Superior temporal gyrus (tissue), 1 donor: ENCODE data around the gene MATCAP1.

ENCODE experiments used
- DNase-seq: peaks from one replicate; pipeline ENCODE4 v3.0.0-alpha.2; 2016; ENCODE audit errors: extremely low spot score

Gene MATCAP1

DNA sequence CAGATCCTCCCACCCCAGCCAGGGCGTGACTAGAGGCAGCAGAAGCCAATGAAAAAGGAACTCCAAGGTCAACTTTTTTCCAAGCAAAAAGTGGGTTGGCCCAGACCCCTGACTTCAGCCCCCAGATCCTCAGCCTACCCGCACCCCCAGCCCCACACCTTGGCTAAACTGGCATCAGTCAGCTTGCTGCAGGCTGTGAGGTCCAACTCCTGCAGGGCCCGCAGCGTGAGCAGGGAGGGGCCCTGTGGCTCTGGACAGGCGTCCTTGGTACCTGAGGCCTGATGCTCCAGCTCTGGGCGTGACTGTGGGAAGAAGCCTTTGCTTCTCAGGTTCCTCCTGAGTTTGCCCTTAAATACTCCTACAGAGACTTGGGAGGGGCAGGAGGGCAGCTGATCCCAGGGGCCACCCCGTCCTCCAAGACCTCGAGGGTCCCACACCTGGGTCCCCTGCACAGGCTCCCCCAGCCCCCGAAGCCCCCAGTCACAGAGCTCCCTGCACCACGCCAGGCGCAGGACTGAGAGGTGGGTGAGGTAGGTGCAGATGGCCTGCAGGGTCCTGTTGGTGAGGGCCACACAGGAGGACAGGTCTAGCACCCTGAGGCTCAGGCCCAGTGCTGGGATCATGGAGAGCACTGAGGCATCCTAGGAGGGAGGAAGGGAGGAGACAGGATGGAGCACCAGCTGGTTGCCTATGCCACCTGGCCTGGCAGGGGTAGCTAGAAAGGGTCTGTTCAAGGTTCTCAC, 24.6 kb upstream of the MATCAP1 start:
- DNase-seq: no peak

DNA sequence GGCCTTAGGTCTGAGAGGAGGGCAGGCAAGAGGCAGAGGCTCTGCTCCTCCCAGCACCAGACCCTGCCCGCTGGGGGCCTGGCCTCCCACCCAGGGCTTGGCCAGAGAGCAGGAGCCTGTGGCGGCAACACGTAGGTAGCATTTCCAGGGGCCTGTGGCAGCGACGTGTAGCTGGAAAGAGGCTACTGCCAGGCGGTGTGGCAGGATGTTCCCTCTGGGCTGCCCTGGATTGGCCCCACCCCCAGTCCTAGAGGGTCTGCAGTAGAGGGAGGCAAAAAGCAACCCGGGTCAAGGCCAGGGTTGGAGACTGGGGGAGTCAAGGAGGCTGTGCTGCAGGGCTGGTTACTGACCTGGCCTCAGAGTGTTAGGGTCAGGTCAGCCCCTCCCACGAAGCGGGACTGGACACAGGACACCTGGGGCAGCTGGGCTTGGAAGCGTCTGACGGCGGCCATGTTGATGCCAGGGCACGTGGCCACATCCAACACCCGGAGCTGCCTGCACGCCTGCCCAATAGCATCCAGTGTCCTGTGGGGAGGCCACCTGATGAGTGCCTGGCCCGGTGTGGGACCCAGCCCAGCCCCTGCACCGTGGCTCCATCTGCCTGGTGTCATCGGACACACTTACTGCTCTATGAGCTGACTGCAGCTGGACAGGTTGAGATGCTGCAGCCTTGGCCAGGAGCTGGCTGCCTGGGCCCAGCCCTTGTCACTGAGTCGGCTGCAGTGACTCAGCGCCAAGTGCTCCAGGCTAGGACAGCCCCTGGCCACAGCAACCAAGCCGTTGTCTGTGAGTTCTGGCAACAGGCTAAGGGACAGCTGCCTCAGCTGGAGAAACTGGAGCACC, 23.7 kb upstream of the MATCAP1 start:
- no peak for DNase-seq

DNA sequence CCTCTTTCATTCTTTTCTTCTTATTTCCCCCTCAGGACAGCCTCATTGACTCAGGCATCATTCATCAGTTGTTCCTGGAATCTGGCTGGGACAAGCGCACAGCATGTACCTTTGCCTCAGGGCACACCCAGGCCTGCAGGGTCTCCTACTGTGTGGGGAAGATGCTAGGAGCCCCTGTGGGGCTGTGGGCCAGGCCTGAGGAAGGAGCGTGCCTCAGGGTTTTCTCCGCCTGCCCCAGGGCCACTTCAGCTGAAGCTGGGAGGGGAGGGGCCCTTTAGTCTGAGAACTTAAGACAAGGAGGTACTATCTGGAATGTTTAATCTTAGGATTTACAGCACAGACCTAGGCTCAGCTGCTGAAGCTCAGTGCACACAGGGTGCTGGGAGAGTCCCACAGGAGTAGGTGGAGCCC, 23.1 kb upstream of the MATCAP1 start:
- no peak for DNase-seq

DNA sequence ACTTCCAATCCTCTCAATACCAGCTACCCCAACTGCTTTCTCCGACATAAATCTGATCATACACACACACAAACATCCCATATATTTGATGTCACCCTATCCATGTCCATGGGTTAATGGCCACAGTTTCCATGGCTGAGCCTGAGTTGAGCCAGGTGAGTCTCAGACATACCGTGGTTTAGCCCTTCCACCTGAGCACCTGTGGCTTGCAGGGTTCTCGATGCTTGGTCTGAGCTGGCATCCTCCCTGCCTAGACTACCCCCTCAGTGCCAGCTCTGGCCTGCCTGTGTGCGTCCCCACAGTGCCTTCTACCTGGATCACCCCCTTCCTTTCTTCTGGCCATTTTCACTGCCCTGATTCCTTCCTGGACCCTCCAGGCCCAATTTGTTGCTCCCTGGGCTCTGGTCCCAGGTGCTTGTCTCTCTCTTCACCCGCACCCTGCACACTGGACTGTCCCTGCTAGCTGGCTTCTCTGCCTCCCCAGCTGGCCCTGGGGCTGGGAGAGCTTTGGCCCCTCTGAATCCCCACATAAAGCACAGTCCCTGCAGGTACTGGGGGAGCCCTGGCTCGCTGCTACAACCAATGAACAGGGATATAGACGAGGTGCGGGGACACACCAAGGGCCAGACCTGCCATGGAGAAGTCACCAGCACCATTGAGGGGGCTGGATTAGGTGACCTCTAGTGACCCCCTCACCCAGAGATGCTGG, 22.5 kb upstream of the MATCAP1 start:
- DNase-seq: no peak

DNA sequence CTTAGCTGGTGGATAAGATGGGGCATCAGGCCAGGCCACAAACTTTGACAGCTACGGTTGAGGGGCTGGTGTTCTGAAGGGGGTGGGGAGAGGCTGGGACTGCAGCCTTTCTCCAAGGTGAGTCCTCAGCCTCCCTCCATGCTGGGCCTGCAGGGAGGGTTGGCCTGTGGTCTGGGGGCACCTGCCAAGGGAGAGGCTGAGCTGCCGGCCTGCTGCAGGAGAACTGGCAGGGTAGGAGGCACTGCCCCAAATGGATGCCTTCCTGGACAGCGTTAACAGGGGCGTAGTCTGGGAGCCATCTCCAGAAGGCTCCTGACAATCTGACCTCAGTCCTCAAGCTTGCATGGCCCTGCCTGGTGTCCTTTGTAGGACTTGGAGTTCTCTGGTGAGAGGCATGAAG, 20.3 kb upstream of the MATCAP1 start:
- DNase-seq: no peak

DNA sequence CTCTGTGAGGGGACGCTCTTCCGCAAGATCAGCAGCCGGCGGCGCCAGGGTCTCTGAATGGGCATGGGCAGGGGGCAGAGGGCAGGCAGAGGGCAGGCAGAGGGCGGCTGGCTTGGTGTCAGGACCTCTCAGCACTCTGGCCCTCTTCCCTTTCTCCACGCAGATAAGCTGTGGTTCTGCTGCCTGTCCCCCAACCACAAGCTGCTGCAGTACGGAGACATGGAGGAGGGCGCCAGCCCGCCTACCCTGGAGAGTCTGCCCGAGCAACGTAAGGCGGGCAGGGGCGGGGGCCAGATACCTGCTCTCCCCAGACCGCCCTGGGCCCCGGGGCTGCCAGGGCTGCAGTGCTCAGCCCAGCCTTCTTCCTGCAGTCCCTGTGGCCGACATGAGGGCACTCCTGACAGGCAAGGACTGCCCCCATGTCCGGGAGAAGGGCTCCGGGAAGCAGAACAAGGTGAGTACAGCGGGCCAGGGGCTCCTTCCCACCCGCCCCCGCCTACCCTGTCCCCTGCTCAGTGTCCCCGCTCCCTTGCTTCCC, 19.3 kb upstream of the MATCAP1 start:
- no peak for DNase-seq

DNA sequence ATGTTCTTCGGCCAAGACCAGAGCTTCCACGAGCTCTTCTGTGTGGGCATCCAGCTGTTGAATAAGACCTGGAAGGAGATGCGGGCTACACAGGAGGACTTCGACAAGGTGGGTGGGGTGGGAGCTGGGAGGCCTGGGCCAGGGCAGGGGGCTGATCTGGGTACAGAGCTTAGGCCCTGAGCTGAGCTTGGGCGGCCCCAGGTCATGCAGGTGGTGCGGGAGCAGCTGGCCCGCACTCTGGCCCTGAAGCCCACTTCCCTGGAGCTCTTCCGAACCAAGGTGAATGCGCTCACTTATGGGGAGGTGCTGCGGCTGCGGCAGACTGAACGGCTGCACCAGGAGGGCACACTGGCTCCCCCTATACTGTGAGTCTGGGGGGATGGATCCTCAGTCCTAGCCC, 18.7 kb upstream of the MATCAP1 start:
- DNase-seq: no peak

DNA sequence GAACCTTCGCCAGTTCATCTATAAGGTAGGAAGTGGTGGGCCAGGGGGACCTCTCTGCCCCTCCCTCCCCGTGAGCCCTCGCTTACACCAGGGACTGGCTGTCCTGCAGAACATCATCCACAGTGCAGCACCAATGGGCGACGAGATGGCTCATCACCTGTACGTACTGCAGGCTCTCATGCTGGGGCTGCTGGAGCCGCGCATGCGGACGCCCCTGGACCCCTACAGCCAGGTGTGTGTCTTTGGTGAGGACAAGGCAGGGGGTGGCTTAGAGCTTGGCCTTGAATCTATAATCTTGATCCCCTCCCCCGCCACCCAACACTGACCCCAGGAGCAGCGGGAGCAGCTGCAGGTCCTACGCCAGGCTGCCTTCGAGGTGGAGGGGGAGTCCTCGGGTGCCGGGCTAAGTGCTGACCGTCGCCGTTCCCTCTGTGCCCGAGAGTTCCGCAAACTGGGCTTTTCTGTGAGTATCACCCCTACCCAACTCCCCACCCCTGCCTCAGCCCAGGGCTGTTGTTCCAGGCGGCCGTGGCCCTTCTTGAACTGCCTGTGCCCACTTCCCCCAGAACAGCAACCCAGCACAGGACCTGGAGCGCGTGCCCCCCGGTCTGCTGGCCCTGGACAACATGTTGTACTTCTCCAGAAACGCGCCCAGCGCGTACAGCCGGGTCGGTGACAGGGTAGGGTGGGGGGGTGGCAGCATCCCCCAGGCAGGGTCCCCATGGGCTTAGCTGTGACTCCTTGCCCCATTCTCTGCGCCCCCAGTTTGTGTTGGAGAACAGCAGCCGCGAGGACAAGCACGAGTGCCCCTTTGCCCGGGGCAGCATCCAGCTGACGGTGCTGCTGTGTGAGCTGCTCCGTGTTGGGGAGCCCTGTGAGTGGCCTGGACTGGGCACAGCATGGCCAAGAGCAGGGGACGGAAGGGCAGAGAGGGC, 17.9 kb upstream of the MATCAP1 start:
- DNase-seq: no peak

DNA sequence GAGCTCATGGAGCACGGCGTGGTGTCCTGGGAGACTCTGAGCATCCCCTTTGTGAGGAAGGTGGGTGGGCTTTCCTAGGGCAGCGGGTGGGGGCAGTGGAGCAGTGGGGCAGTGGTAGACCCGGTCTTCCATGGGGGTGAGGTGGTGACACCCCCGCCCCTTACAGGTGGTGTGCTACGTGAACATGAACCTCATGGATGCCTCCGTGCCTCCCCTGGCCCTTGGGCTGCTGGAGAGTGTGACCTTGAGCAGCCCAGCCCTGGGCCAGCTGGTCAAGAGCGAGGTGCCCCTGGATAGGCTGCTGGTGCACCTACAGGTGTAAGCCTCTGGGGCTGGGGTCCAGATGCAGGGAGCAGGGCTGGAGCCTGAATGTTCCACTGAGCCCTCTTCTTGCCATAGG, 16.7 kb upstream of the MATCAP1 start:
- DNase-seq: no peak

DNA sequence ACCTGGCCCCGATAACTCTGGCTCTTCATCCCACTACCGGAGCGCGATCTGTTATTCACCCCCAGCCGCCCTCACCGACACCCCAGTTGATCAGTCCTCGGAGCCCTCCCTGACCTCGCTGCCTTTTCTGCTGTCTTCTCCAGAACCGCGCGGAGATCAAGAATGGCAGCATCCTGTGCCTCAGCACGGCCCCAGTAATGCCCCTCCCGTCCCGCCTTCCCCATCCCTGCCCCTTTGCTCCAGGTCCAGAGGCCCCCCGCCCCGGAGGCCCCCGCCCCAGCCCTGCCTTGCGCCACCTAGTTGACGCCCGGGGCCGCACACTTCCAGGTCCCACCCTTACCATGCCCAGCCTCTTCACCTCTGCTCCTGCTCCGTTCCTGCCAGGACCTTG, 16.0 kb upstream of the MATCAP1 start:
- no peak for DNase-seq

DNA sequence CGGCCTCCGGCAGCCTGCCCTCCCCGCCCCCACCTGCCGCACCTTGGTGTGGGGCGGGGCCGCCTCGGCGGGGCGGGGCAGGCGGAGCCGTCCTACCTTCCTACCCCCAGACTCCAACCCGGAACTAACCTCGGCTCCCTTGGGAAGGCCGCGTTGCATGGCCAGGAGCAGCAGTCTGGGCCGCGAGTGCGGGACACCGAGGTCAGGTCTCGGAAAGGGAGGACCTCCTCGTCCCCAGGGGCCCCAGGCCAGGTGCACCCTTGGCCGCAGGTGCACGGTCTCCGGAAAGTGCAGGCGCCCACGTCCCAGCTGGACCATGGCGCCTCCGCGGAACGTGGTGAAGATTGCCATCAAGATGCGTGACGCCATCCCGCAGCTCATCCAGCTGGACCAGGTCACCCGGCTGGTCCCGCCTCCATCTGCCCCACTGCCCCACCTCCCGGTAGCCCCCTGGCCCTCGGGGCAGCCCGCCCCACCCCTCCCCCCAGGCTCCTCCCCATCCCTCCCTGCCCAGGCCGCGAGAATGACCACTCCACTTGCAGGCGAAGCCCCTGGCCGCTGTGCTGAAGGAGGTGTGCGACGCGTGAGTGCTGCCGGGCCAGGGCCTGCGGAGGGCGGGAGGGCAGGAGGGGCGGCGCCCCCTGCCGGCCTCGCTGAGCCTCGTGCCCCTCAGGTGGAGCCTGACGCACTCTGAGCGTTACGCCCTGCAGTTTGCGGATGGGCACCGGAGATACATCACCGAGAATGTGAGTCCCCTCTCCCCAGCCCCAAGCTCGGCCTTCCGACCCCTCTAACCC, 15.4 kb upstream of the MATCAP1 start, which contains the start of gene ELMO3:
ELMO3 (plus strand) TSS at position 121 of the 797 bp plus-strand sequence; CDS start at position 317, 196 bp downstream.
- DNase-seq: no peak

DNA sequence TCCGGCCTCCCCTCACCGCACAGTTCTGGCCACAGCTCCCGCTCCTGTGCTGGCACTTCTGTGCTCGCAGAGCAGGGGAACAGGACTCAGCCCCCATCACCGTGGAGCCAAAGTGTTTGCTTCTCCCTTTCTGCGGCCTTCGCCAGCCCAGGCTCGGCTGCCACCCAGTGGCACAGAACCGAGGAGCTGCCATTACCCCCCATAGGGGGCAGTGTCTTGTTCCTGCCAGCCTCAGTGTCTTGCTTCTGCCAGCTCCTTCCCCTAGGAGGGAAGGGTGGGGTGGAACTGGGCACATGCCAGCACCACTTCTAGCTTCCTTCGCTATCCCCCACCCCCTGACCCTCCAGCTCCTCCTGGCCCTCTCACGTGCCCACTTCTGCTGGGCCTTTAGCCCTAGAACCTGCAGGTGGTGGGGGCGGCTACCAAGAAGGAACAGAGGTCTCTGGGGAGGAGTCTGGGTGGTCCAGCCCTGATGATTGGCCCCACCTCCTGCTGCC, 14.5 kb upstream of the MATCAP1 start:
- DNase-seq: peak; percentile 61

DNA sequence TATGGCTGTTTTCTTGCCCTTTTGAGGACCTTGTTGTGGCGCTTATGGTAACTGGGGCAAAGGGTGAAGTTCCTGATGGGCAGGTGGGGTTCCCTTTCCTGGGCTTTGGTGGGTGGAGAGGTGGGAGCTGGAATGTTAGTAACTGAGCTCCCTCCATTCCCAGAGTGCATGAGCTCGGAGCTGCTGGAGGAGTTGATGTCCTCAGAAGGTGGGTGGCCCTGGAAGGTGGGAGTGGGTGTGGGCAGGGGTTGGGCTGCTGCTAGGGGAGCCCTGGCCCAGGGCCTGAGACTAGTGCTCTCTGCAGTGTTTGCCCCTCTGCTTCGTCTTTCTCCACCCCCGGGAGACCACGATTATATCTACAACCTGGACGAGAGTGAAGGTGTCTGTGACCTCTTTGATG, 13.9 kb upstream of the MATCAP1 start:
- no peak for DNase-seq

DNA sequence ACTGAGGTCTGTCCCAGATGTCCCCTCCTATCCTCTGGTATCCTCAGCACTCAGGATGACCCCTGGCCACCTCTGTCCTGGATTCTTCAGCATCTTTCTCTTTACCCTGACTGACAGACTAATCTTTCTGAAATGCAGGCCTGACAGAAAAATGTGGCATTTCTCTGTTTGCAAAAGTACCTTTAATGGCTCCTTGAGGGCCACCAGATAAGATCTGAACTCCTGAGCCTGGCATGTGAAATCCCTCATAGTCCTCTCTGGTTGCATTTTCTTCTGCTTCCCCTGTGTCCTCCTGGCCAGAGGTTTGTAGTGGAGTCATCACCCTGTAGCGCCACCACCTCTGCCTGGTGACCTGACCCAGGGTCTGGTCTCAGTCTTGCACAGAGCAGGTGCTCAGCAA, 13.1 kb upstream of the MATCAP1 start:
- no peak for DNase-seq

DNA sequence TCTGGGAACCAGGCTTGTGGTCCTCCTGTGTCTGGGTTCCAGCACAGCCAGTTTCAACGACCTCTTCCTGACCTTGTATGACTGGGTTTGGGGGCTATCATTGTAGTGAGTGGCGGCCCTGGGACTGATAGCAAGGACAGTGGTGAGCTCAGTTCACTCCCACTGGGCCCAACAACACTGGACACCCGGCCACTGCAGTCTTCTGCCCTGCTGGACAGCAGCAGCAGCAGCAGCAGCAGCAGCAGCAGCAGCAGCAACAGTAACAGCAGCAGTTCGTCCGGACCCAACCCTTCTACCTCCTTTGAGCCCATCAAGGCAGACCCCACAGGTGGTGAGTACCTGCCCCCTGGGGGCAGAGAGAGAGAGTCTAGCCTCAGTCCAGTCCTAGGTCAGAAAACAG, 11.9 kb upstream of the MATCAP1 start:
- DNase-seq: no peak

DNA sequence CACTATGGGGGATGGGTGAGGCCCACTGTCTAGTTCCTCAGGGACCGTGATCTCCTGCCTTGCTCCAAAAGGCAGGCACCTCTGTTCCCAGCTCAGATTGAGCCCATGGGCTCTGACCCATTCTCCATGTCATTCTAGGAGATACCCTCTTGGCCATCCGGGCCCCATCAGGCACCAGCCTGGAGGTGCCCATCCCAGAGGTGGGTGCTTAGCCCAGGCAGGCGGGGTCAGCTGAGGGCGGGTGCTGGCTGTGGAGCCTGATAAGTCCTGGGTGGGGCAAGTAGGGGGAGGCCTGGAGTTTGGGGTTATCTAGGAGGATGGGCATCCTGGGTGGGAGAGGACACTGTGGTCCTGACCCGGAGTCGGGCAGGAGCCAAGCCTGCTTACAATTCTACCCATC, 10.5 kb upstream of the MATCAP1 start:
- DNase-seq: no peak

DNA sequence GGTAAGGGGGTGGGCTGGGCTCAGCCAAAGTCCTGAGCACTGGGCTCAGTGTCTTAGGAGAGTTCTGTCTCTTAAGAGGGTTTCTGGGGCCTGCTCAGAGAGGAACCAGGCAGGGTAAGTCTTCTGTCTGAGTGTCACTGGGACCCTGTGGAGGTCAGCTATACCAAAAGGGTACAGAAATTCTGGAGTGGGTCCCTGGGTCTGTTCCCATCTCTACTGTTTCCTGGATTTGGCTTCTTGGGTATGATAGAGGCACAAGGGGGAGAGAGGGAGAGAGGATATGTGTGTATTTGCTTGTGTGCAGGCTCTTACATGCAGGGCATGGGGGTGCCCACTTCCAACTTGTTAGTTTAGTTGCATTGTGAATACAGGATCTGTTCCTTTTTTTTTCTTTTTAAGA, 9.8 kb upstream of the MATCAP1 start:
- DNase-seq: no peak

DNA sequence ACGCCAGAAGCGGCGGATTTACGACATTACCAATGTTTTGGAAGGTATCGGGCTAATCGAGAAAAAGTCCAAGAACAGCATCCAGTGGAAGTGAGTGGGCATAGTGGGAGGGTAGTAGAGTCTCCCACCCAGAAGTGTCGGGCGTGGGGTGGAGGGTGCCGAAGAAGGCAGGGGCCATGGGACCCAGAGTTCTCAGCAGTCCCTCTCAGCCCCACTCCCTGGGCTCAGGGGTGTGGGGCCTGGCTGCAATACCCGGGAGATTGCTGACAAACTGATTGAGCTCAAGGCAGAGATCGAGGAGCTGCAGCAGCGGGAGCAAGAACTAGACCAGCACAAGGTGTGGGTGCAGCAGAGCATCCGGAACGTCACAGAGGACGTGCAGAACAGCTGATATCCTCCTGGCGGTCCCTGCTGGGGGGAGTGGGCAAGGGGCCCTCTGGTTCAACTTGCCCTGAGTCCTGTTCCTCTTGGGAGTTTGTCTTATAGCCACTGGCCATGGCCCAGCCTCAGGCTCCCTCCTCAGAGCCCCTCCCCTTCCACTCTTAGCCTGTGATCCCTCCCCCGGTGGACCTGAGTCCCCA, 9.1 kb upstream of the MATCAP1 start:
- no peak for DNase-seq

DNA sequence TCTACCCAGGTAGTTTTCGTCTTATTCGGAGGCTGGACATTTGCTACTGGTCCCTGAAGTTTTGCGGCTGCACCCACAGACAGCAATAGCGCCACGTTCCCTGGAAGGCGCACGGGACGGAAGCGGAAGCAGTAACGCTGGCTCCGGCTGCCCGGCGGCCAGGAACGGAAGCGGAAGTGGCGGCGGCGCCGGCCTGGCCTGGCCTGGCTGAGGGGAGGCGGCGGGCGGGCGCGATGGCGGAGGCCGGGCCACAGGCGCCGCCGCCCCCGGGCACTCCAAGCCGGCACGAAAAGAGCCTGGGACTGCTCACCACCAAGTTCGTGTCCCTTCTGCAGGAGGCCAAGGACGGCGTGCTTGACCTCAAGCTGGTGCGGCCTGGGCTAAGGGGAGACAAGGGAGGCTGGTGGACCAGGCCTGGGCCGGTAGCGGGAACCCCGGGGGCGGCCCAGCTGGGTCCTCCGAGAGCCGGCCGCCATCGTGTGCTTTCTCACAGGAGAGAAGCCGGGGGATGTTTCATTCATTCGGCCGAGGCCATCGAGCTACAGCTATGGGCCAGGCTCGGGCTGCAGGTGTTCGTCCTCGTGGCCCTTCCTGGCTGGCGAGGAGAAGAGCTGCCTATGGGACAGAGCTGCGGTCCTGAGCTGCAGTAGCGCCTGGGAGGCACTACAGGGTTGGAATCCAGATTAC, 8.4 kb upstream of the MATCAP1 start, which contains the start of gene E2F4:
E2F4 (plus strand) TSS at position 161 of the 687 bp plus-strand sequence; CDS start at position 234, 73 bp downstream.
- DNase-seq: peak; percentile 96
